DND-41 (cell line): ENCODE results near the gene PCBP4.

Source experiments
- EZH2 ChIP-seq: IDR thresholded peaks from 3 replicates; pipeline ENCODE4 v1.6.1; 2012; ENCODE audit warnings: borderline replicate concordance, low read depth, mild to moderate bottlenecking, moderate library complexity, low read length, inconsistent platforms; ENCODE audit not compliant: severe bottlenecking
- TF ChIP-seq, protein P1 (sequence below): IDR thresholded peaks from 2 replicates; pipeline ENCODE4 v1.5.1; 2012; ENCODE audit warnings: borderline replicate concordance, low read length, moderate library complexity, mild to moderate bottlenecking; ENCODE audit not compliant: poor library complexity, severe bottlenecking; ENCODE audit errors: extremely low read depth

- TF ChIP-seq, protein P1, sequence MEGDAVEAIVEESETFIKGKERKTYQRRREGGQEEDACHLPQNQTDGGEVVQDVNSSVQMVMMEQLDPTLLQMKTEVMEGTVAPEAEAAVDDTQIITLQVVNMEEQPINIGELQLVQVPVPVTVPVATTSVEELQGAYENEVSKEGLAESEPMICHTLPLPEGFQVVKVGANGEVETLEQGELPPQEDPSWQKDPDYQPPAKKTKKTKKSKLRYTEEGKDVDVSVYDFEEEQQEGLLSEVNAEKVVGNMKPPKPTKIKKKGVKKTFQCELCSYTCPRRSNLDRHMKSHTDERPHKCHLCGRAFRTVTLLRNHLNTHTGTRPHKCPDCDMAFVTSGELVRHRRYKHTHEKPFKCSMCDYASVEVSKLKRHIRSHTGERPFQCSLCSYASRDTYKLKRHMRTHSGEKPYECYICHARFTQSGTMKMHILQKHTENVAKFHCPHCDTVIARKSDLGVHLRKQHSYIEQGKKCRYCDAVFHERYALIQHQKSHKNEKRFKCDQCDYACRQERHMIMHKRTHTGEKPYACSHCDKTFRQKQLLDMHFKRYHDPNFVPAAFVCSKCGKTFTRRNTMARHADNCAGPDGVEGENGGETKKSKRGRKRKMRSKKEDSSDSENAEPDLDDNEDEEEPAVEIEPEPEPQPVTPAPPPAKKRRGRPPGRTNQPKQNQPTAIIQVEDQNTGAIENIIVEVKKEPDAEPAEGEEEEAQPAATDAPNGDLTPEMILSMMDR: no peak
- TF ChIP-seq EZH2: no peak
These were observed 13.1 kb downstream of the PCBP4 start for GRCh38 chr3:51954105-51954504.
